Measurements from ENCODE around the gene UPK1B.
"Not testable (repeated sequence)": the region's sequence is repeated elsewhere in the genome, so short reads cannot be mapped to it uniquely, and the experiment has no call there.

UPK1B gene

GRCh38 chr3:119225121-119225520 lies 51.7 kb downstream of the UPK1B start:
- DNase-seq (ENCODE audit: low spot score), result no peak

- DNase-seq (ENCODE audit: low spot score), result no peak
These were observed 53.9 kb downstream of the UPK1B start for GRCh38 chr3:119227070-119227850.

GRCh38 chr3:119228373-119229145 lies 55.2 kb downstream of the UPK1B start:
- no peak for DNase-seq (ENCODE audit: low spot score)

- DNase-seq (ENCODE audit: low spot score), result no peak
These were observed 55.8 kb downstream of the UPK1B start for GRCh38 chr3:119229190-119229589.

GRCh38 chr3:119230071-119230470 lies 56.7 kb downstream of the UPK1B start:
- DNase-seq (ENCODE audit: low spot score), result no peak

- no peak for DNase-seq (ENCODE audit: low spot score)
These were observed 57.3 kb downstream of the UPK1B start for GRCh38 chr3:119230745-119231144.

GRCh38 chr3:119234610-119235009 lies 61.2 kb downstream of the UPK1B start:
- DNase-seq (ENCODE audit: low spot score), result no peak

GRCh38 chr3:119235151-119235550 lies 61.8 kb downstream of the UPK1B start:
- peak; percentile 54 for DNase-seq (ENCODE audit: low spot score)

- DNase-seq (ENCODE audit: low spot score), result no peak
These were observed 63.4 kb downstream of the UPK1B start for GRCh38 chr3:119236756-119237155.

- no peak for DNase-seq (ENCODE audit: low spot score)
These were observed 63.9 kb downstream of the UPK1B start for GRCh38 chr3:119237299-119237698.

- no peak for DNase-seq (ENCODE audit: low spot score)
These were observed 65.0 kb downstream of the UPK1B start for GRCh38 chr3:119238363-119238762.

GRCh38 chr3:119239206-119239820 lies 65.9 kb downstream of the UPK1B start:
- no peak for DNase-seq (ENCODE audit: low spot score)

GRCh38 chr3:119240101-119240590 lies 66.7 kb downstream of the UPK1B start:
- DNase-seq (ENCODE audit: low spot score), result peak; percentile 10

- peak; percentile 81 for DNase-seq (ENCODE audit: low spot score)
These were observed 67.4 kb downstream of the UPK1B start, which contains the start of gene B4GALT4 for GRCh38 chr3:119240591-119241434. B4GALT4 (minus strand) TSS chr3:119240878; CDS start chr3:119230099, 10,779 bp downstream.

GRCh38 chr3:119242387-119243057 lies 69.1 kb downstream of the UPK1B start:
- DNase-seq (ENCODE audit: low spot score), result not testable (repeated sequence)

GRCh38 chr3:119243058-119243529 lies 69.7 kb downstream of the UPK1B start:
- not testable (repeated sequence) for DNase-seq (ENCODE audit: low spot score)

GRCh38 chr3:119243712-119244111 lies 70.3 kb downstream of the UPK1B start:
- DNase-seq (ENCODE audit: low spot score), result no peak

- no peak for DNase-seq (ENCODE audit: low spot score)
These were observed 72.4 kb downstream of the UPK1B start for GRCh38 chr3:119245778-119246177.
